RWPE2 (cell line): ENCODE data around the gene GLB1L2.

Experiments used
- ATAC-seq: fragments of 200-7000 bp; cut with Tn5 transposase; 3 replicates; pipeline ENCODE4 v1.9.1; 2021; ENCODE audit warnings: low read depth
- DNase-seq: peaks from one replicate; pipeline ENCODE4 v3.0.0-alpha.2; 2020; ENCODE audit warnings: low spot score
- H3K27ac ChIP-seq: fragments of 450-650 bp; 2 replicates; pipeline ENCODE4 v1.5.1; 2017; ENCODE audit warnings: mild to moderate bottlenecking; ENCODE audit not compliant: poor library complexity, severe bottlenecking
- H3K27me3 ChIP-seq: fragments of 250-450 bp; sonication (Bioruptor Pico); 2 replicates; pipeline ENCODE4 v1.5.1; 2021; ENCODE audit warnings: mild to moderate bottlenecking, moderate library complexity; ENCODE audit not compliant: insufficient read depth, poor library complexity, severe bottlenecking
- H3K36me3 ChIP-seq: fragments of 250-450 bp; sonication (Bioruptor Pico); 2 replicates; pipeline ENCODE4 v1.5.1; 2020; ENCODE audit warnings: low read depth, mild to moderate bottlenecking, moderate library complexity
- H3K4me1 ChIP-seq: fragments of 250-450 bp; sonication (Bioruptor Pico); 2 replicates; pipeline ENCODE4 v1.5.1; 2021; ENCODE audit warnings: mild to moderate bottlenecking, moderate library complexity; ENCODE audit not compliant: insufficient read depth, poor library complexity, severe bottlenecking
- H3K4me3 ChIP-seq: fragments of 250-450 bp; sonication (Bioruptor Pico); 2 replicates; pipeline ENCODE4 v1.5.1; 2021; ENCODE audit warnings: mild to moderate bottlenecking, moderate library complexity; ENCODE audit not compliant: severe bottlenecking
- H3K9me3 ChIP-seq: fragments of 250-450 bp; sonication (Bioruptor Pico); 2 replicates; pipeline ENCODE4 v1.5.1; 2021; ENCODE audit warnings: mild to moderate bottlenecking, moderate library complexity; ENCODE audit not compliant: severe bottlenecking
- CTCF ChIP-seq: fragments of 450-650 bp; IDR thresholded peaks from one replicate; pipeline ENCODE4 v1.5.1; 2017; ENCODE audit warnings: mild to moderate bottlenecking, moderate library complexity; ENCODE audit not compliant: poor library complexity, severe bottlenecking

The GLB1L2 gene

DNA sequence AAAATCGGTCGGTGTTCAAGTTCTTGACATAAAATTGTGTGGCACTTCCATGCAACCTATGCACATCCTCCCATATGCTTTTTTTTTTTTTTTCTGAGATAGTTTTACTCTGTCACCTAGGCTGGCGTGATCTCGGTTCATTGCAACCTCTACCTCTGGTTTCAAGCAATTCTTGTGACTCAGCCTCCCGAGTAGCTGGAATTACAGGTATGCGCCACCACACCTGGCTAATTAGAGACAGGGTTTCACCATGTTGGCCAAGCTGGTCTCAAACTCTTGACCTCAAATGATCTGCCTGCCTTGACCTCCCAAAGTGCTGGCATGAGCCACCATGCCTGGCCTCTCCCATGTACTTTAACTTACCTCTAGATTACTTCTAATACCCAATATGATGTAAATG lies 40.6 kb upstream of the GLB1L2 start:
- ATAC-seq (no peak), DNase-seq (no peak)
- Histone ChIP-seq H3K36me3 (no peaks in the 10 kb centered on the region), H3K27ac (no peak overlapping the region), H3K4me3 (no peak overlapping the region), H3K4me1 (no peaks in the 10 kb centered on the region), H3K27me3 (no peaks in the 10 kb centered on the region), H3K9me3 (no peaks in the 10 kb centered on the region)
- TF ChIP-seq CTCF: no peak

GRCh38 chr11:134292661-134293060 lies 39.1 kb upstream of the GLB1L2 start:
- no peaks in the 10 kb centered on the region for H3K4me1 ChIP-seq
- ATAC-seq: no peak
- no peaks in the 10 kb centered on the region for H3K36me3 ChIP-seq
- no peak overlapping the region for H3K27ac ChIP-seq
- TF ChIP-seq CTCF: no peak
- H3K27me3 ChIP-seq: no peaks in the 10 kb centered on the region
- no peak for DNase-seq
- H3K9me3 ChIP-seq: no peaks in the 10 kb centered on the region
- no peak overlapping the region for H3K4me3 ChIP-seq

DNA sequence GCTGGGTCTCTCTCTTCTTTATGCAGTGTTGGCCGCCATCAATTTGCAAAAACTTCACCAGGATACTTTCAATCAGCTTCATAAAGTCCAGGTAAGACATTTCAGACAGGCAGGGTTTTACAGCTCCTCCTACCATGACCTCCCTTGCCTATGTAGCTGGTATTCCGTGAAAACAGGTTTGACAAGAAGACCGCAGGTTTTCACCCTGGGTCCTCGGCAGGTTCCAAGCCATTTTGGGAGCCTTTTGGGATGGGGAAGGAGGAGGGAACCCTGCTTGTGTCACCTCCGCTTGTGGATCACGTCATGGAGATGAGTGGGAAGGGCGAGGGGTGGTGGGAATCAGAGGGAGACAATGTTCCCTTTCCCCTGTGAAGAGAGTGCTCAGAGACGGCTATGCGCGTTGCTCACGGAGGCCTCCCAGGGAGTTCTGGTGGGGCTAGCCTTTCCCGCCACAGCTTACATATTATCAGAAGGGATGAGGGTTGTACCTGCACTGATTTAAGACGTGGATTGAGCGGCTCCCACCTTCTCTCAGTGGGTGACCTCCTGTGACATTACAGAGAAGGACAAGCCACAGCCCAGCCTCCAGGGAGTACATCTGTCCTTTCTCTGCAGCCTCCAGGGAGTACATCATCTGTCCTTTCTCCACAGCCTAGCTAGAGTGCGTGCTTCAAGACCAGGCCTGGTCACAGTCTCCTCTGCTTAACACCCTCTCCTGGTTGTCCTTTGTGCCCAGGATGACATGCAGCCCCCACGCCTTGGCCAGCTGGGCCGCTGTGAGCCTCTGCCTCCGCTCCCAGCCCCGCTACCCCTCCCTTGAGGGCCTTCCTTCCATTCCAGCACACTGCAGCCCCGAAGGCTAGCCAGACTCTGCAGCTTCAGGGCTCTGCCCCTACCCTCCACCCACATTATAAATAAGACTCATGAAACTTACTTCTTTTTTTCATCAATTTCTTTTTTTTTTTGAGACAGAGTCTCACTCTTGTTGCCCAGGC lies 38.4 kb upstream of the GLB1L2 start:
- Histone ChIP-seq H3K27me3 (no peaks in the 10 kb centered on the region), H3K36me3 (no peaks in the 10 kb centered on the region), H3K4me3 (no peak overlapping the region), H3K4me1 (no peaks in the 10 kb centered on the region), H3K9me3 (no peaks in the 10 kb centered on the region), H3K27ac (no peak overlapping the region)
- ATAC-seq: no peak
- TF ChIP-seq CTCF: no peak
- no peak for DNase-seq

DNA sequence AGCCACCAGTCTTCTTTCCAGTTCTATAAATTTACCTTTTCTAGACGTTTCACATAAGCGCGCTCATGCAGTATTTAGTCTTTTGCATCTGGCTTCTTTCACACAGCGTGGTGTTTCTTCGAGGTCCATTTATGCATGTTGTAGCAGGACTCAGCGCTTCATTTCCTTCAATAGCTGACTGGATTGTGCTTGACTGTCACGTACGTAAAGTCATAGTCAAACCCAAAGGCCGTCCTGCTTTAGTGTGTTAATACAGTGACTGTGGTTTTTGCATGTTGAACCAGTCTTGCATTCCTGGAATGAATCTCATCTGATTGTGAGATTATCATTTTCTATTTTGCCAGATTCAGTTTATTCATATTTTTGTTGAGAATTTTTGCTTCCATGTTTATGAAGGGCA lies 37.1 kb upstream of the GLB1L2 start:
- no peak overlapping the region for H3K4me3 ChIP-seq
- H3K36me3 ChIP-seq: no peaks in the 10 kb centered on the region
- TF ChIP-seq CTCF: no peak
- DNase-seq (no peak), ATAC-seq (no peak)
- H3K27me3 ChIP-seq: no peaks in the 10 kb centered on the region
- no peak overlapping the region for H3K27ac ChIP-seq
- H3K4me1 ChIP-seq: no peaks in the 10 kb centered on the region
- no peaks in the 10 kb centered on the region for H3K9me3 ChIP-seq

DNA sequence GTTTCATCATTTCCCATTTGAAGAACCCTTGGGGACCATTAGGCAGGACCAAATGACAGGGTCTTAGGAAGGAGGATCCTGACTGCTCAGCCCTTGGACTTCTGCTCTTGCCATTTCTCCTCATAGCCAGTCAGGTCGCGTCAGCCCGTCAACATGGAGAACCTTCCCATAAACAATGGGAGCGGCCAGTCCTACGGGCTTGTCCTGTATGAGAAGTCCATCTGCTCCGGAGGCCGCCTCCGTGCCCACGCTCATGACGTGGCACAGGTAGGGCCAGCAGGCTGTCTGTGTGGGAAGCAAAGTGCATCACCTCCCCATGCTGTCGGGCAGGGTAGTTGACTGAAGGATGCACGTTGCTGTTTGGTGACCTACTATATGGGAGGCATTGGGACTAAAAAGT lies 19.6 kb upstream of the GLB1L2 start:
- no peak overlapping the region for H3K4me3 ChIP-seq
- no peaks in the 10 kb centered on the region for H3K9me3 ChIP-seq
- no peak for DNase-seq
- TF ChIP-seq CTCF: no peak
- ATAC-seq: no peak
- H3K36me3 ChIP-seq: no peaks in the 10 kb centered on the region
- H3K27ac ChIP-seq: no peak overlapping the region
- H3K27me3 ChIP-seq: peaks cover 7% of the 10 kb centered on the region
- no peaks in the 10 kb centered on the region for H3K4me1 ChIP-seq
